MM.1S (cell line): Measurements from ENCODE around the gene APBB1IP.
"Not testable (repeated sequence)": the region's sequence is repeated elsewhere in the genome, so short reads cannot be mapped to it uniquely, and the experiment has no call there.

Experiments
- CTCF ChIP-seq: fragments of 300-600 bp; sonication (generic); IDR thresholded peaks from 2 replicates; pipeline ENCODE4 v1.5.1; 2016; ENCODE audit warnings: antibody characterized with exemption, low read length, mixed read lengths
- EZH2 ChIP-seq: fragments of 300-600 bp; sonication (generic); optimal IDR thresholded peaks from 2 replicates; pipeline ENCODE3; 2017; ENCODE audit warnings: low read depth, mild to moderate bottlenecking, antibody characterized with exemption, low read length, mixed read lengths

GRCh38 chr10:26398353-26398752 is 39.8 kb upstream of the APBB1IP start:
- TF ChIP-seq CTCF, EZH2: not testable (repeated sequence)
